DOHH2 (cell line): Measurements from ENCODE around the gene ZNF865.

ENCODE experiments used
- H3F3A ChIP-seq: fragments of 200-600 bp; sonication (generic), shearing (Covaris generic); 2 replicates; pipeline ENCODE4 v1.6.0; 2016; ENCODE audit warnings: antibody characterized with exemption, mild to moderate bottlenecking; ENCODE audit not compliant: control insufficient read depth, insufficient read depth
- H3K27ac ChIP-seq: fragments of 200-600 bp; sonication (generic); 2 replicates; pipeline ENCODE4 v1.5.1; 2014; ENCODE audit warnings: low read depth, mild to moderate bottlenecking, low read length, moderate library complexity
- H3K27me3 ChIP-seq: fragments of 200-600 bp; sonication (generic); 2 replicates; pipeline ENCODE4 v1.6.1; 2014; ENCODE audit warnings: mild to moderate bottlenecking, low read length, mixed read lengths; ENCODE audit not compliant: control insufficient read depth
- H3K36me3 ChIP-seq: fragments of 200-600 bp; sonication (generic); 2 replicates; pipeline ENCODE4 v1.6.1; 2014; ENCODE audit warnings: mild to moderate bottlenecking, low read length, moderate library complexity, mixed read lengths; ENCODE audit not compliant: control insufficient read depth
- H3K4me1 ChIP-seq: fragments of 200-600 bp; sonication (generic); 2 replicates; pipeline ENCODE4 v1.6.1; 2014; ENCODE audit warnings: mild to moderate bottlenecking, low read length, mixed read lengths; ENCODE audit not compliant: control insufficient read depth
- H3K4me2 ChIP-seq: fragments of 200-600 bp; sonication (generic); 2 replicates; pipeline ENCODE4 v1.6.0; 2014; ENCODE audit warnings: mild to moderate bottlenecking, low read length, moderate library complexity
- H3K4me3 ChIP-seq: fragments of 200-600 bp; sonication (generic); 2 replicates; pipeline ENCODE4 v1.5.1; 2014; ENCODE audit warnings: mild to moderate bottlenecking, low read length, mixed read lengths
- H3K79me2 ChIP-seq: fragments of 200-600 bp; sonication (generic); 2 replicates; pipeline ENCODE4 v1.6.1; 2014; ENCODE audit warnings: mild to moderate bottlenecking, low read length, mixed read lengths; ENCODE audit not compliant: control insufficient read depth
- H3K9me2 ChIP-seq: fragments of 200-600 bp; sonication (generic); replicated peaks from 2 replicates; pipeline ENCODE4 v1.6.1; 2014; ENCODE audit warnings: mild to moderate bottlenecking, low read length, mixed read lengths; ENCODE audit not compliant: control insufficient read depth
- H3K9me3 ChIP-seq: fragments of 200-600 bp; sonication (generic); 2 replicates; pipeline ENCODE4 v1.6.1; 2014; ENCODE audit warnings: antibody characterized with exemption, low read length, mixed read lengths; ENCODE audit not compliant: control insufficient read depth, insufficient read depth
- H4K20me1 ChIP-seq: fragments of 200-600 bp; sonication (generic); 2 replicates; pipeline ENCODE4 v1.6.0; 2014; ENCODE audit warnings: low read depth, mild to moderate bottlenecking, antibody characterized with exemption, low read length, moderate library complexity; ENCODE audit not compliant: control insufficient read depth, insufficient read depth
- CTCF ChIP-seq: fragments of 200-600 bp; sonication (generic); IDR thresholded peaks from one replicate; pipeline ENCODE4 v1.5.1; 2014; ENCODE audit warnings: antibody characterized with exemption, mild to moderate bottlenecking, low read depth, low read length; ENCODE audit not compliant: poor library complexity, severe bottlenecking
- EZH2phosphoT487 ChIP-seq: fragments of 200-600 bp; sonication (generic); IDR thresholded peaks from 2 replicates; pipeline ENCODE4 v1.6.1; 2017; ENCODE audit warnings: borderline replicate concordance, mild to moderate bottlenecking, antibody characterized with exemption, low read length, moderate library complexity, mixed read lengths

Gene ZNF865

GRCh38 chr19:55619286-55619685 is 13.8 kb downstream of the ZNF865 start:
- Histone ChIP-seq H3K9me2 (no peaks in the 10 kb centered on the region), H3K79me2 (no peaks in the 10 kb centered on the region), H3K36me3 (peaks cover 21% of the 10 kb centered on the region), H4K20me1 (peaks cover 4% of the 10 kb centered on the region; the same call in 1 of the 2 replicates), H3K9me3 (no peaks in the 10 kb centered on the region), H3K27me3 (no peaks in the 10 kb centered on the region), H3K4me3 (no peak overlapping the region), H3K4me2 (no peak overlapping the region), H3K4me1 (peaks cover 7% of the 10 kb centered on the region), H3F3A (peaks cover 11% of the 10 kb centered on the region), H3K27ac (no peak overlapping the region)
- no peak for TF ChIP-seq EZH2phosphoT487
- no peak for TF ChIP-seq CTCF

- Histone ChIP-seq H3F3A (peaks cover 11% of the 10 kb centered on the region), H3K27me3 (no peaks in the 10 kb centered on the region), H3K9me2 (no peaks in the 10 kb centered on the region), H3K4me3 (no peak overlapping the region), H3K9me3 (no peaks in the 10 kb centered on the region), H4K20me1 (peaks cover 4% of the 10 kb centered on the region; the same call in 1 of the 2 replicates), H3K4me2 (no peak overlapping the region), H3K4me1 (peaks cover 14% of the 10 kb centered on the region), H3K36me3 (peaks cover 17% of the 10 kb centered on the region), H3K79me2 (no peaks in the 10 kb centered on the region), H3K27ac (no peak overlapping the region)
- TF ChIP-seq CTCF (no peak), EZH2phosphoT487 (no peak)
Observed at GRCh38 chr19:55620410-55621204, 15.2 kb downstream of the ZNF865 start.

GRCh38 chr19:55621205-55621672 is 15.8 kb downstream of the ZNF865 start:
- Histone ChIP-seq H3K79me2 (no peaks in the 10 kb centered on the region), H4K20me1 (peaks cover 4% of the 10 kb centered on the region; the same call in 1 of the 2 replicates), H3K36me3 (peaks cover 14% of the 10 kb centered on the region), H3K9me3 (no peaks in the 10 kb centered on the region), H3F3A (peaks cover 11% of the 10 kb centered on the region), H3K4me3 (no peak overlapping the region), H3K9me2 (no peaks in the 10 kb centered on the region), H3K4me1 (peaks cover 14% of the 10 kb centered on the region), H3K4me2 (no peak overlapping the region), H3K27ac (no peak overlapping the region), H3K27me3 (no peaks in the 10 kb centered on the region)
- TF ChIP-seq CTCF (no peak), EZH2phosphoT487 (no peak)
